Fibroblast of peridontal ligament (primary cell): ENCODE results near the gene MAP3K7.

Source experiments
- DNase-seq: peaks from one replicate; pipeline ENCODE4 v3.0.0-alpha.2; 2010; ENCODE audit errors: extremely low read depth

Gene MAP3K7

GRCh38 chr6:90484385-90484784 lies 102.5 kb downstream of the MAP3K7 start:
- DNase-seq: no peak

GRCh38 chr6:90483956-90484355 lies 102.9 kb downstream of the MAP3K7 start:
- no peak for DNase-seq

DNA sequence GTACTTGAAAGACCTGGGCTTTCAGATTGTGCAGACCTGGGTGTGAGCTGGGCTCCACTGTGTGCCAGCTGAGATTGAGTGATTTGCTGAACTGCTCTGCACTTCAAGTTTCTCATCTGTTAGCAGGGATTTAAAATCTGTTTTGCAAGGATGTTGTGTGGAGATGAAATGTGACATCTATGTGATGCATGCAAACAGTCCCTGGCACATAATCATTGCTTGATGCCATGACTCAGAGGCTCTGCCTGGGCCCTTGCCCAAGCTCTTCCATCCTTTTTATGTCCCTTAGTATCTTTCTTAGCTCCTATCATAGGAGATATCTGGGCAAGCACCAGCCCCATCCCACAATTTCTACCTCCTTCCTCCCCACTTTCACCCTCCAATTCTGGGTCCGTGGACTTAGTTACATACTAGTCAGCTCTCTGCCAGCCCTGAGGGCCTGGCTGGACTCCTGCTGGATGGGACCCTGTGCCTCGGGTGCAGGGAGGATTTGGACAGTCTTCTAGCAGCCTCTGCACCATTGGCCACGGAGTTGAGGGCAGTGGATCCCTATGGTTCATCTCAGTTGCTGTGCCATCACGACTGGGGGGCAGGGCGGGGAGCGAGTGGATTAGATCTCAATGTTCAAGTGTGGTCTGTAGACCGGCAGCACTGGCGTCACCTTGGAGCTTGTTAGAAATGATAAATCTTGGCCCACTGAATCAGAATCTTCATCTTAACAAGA lies 103.6 kb downstream of the MAP3K7 start:
- DNase-seq: peak; percentile 41

DNA sequence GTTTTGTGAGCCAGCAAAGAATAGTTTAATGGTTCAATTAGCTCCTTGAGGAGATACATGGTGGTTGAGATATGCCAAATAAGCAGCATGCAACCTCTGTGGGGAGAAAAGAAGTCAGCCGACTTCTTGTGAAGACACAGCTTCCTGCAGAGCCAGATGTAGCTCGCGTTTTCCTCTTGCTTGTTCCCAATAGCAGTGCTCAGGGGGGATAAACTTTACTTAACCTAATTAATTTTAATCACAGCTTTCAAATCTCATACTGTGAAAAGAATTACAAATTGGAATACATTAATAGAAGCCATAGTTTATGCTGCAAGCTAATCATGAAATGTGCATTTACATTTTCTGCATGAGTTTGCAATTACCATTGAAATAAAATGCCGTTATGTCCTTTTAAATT lies 106.2 kb downstream of the MAP3K7 start:
- no peak for DNase-seq

DNA sequence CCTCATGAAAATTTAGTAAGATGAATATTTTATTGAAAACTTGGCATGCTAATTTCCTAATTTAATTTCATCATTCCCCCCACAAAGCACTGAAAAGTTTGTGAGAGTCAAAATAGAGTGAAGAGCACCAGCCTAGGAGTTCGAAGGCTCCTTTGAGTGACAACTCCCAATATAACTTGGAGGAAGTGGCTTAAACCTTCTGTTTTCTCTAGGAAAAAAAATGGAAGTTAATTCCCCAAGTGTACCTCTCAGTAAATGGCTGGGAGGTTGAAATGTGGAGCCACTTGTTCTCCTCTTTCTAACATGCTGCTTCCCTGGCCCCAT lies 107.3 kb downstream of the MAP3K7 start:
- DNase-seq: no peak

GRCh38 chr6:90478789-90479602 lies 107.9 kb downstream of the MAP3K7 start:
- peak; percentile 96 for DNase-seq

- no peak for DNase-seq
These were observed 108.6 kb downstream of the MAP3K7 start for GRCh38 chr6:90478278-90478677.

DNA sequence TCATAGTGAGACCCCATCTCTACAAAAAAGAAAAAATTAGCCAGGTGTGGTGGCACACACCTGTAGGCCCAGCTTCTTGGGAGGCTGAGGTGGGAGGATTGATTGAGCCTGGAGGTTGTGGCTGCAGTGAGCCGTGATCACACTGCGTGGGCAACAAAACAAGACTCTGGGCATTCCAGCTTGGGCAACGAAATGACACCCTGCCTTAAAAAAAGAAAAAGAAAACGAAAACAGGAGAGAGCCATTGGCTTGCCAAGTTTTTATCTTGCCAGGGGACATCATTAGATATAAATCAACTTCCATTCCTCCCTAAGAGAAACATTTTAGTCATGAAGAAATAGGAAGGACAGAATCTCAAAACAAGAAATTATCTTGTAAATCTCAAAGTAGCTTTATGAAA lies 109.5 kb downstream of the MAP3K7 start:
- DNase-seq: no peak

- no peak for DNase-seq
These were observed 114.2 kb downstream of the MAP3K7 start for GRCh38 chr6:90472716-90473115.

- DNase-seq: no peak
These were observed 115.6 kb downstream of the MAP3K7 start for GRCh38 chr6:90471263-90471662.

GRCh38 chr6:90469906-90470305 lies 117.0 kb downstream of the MAP3K7 start:
- DNase-seq: no peak

DNA sequence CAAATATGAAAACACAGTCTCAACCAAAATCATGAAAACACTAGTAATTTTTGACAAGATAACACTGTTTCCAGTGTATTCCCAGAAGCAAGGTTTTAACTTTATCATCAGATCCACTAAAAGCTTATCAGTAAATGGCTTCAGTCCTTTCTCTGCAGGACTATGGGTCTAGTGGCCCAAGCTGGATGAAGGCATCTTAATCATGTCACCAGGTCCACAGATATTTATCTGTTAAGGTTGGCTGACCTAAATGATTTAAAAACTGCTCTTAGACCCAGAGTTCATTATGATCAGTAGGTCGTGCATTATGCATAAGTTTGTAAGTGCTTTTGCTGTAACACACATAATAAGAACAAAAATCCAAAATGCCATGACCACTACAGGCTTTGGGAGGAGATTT lies 118.0 kb downstream of the MAP3K7 start:
- DNase-seq: no peak

DNA sequence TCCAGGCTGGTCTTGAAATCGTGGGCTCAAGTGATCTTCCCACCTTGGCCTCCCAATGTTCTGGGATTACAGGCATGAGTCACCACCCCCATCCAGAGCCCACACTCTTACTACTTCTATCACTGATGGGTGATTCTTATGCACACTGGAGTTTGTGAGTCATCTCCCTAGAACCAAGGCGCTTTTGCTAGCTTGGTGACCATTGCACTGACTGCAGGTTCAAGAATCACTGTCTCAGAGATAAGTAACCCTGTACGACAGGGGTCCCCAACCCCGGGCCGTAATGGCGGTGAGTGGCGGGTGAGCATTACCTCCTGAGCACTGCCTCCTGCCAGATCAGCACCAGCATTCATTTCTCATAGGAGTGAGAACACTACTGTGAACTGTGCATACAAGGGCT lies 118.8 kb downstream of the MAP3K7 start:
- DNase-seq: no peak

DNA sequence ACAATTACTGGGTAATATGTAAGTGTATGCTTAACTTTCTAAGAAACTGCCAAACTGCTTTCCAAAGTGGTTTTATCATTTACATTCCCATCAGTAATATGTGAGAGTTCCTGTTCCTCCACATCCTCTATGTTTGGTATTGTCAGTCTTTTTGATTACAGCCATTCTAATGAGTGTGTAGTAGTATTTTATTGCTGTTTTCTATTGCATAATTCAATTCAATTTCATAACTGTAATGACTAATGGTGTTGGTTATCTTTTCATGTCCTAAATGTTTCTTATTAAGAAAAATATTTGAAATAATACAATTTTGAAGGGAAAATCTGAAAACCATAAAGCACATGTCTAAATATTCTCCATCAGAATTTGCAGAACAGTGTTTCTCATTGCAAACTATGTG lies 119.3 kb downstream of the MAP3K7 start:
- DNase-seq: no peak

DNA sequence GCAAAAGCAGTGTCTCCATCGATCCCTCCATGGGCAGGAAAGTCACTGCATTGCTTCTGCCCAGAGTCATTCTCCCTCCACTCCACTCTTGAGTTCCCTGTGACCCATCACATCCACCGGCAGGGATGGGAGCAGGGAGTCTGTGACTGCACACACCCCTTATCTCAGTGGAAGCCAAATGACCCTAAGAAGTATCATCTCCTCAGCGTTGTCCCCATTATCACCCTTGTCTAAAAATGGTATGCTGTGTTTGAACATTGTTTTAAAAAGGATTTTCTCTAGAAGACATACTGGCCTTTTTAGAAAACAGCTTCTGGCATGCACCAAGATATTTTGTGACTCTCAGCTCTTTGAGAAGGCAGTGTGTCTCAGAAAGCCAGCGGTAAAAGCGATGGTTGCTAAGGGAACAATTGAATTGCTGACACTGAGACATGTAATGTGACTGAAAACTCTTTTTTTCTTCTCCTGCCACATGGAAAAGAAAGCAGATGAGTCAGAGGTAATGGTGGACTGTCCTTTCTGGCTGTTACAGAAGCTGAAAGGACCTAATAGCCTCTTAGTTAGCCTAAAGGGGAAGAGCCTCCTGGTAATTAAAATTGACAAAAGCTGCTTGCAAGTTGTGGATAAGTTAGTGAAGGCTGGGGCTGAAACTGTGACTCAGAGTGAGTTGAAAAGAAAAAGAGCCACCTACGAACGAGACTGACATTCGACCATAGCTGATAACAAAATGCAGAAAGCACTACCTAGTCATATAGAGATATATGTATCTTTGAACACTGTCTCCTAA lies 120.5 kb downstream of the MAP3K7 start:
- DNase-seq: no peak

DNA sequence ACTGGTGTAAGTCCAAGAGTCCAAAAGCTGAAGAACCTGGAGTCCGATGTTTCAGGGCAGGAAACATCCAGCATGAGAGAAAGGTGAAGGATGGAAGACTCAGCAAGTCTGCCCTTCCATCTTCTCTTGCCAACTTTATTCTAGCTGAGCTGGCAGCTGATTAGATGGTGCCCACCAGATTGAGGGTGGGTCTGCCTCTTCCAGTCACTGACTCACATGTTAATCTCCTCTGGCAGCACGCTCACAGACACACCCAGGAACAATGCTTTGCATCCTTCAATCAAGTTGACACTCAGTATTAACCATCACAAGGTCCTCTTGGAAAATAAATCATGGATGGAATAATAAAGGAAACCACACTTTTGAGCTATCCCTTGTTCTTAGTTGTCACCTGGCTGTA lies 121.2 kb downstream of the MAP3K7 start:
- no peak for DNase-seq

- no peak for DNase-seq
These were observed 122.4 kb downstream of the MAP3K7 start for GRCh38 chr6:90464507-90464906.

DNA sequence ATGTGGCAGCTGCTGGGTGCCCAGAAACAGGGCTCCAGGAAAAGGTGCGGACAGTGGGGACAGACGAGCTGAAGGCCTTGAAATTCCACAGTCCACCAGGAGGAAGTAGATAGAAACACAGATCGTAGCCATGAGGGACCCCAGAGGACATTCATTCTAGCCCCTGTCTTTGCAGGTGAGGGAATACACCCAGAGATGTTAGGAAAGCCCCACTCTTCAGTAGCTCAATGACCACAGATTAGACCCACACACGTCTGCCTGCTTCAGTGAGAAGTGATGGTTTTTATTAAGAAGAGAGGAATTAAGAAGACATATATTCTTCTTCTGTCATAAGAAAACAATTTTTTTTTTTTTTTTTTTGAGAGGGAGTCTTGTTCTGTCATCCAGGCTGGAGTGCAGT lies 123.0 kb downstream of the MAP3K7 start:
- DNase-seq: no peak
